ENCODE results near the gene MRPS2.

MRPS2 gene

GRCh38 chr9:135480940-135481310, 19.6 kb upstream of the MRPS2 start:
- DNase-seq = no peak

GRCh38 chr9:135482015-135482754, 18.3 kb upstream of the MRPS2 start:
- DNase-seq = no peak

GRCh38 chr9:135484460-135485277, 15.8 kb upstream of the MRPS2 start:
- no peak for DNase-seq

GRCh38 chr9:135485385-135485784, 15.1 kb upstream of the MRPS2 start:
- no peak for DNase-seq

GRCh38 chr9:135485832-135486231, 14.7 kb upstream of the MRPS2 start:
- DNase-seq = no peak

- no peak for DNase-seq
Observed at GRCh38 chr9:135486267-135487065, 14.0 kb upstream of the MRPS2 start.

GRCh38 chr9:135487281-135488012, 13.0 kb upstream of the MRPS2 start:
- no peak for DNase-seq

- DNase-seq = no peak
Observed at GRCh38 chr9:135488013-135488330, 12.5 kb upstream of the MRPS2 start.

- DNase-seq = no peak
Observed at GRCh38 chr9:135488527-135488926, 12.0 kb upstream of the MRPS2 start.

GRCh38 chr9:135489188-135489906, 11.1 kb upstream of the MRPS2 start:
- DNase-seq = no peak

GRCh38 chr9:135490166-135490870, 10.2 kb upstream of the MRPS2 start:
- no peak for DNase-seq

GRCh38 chr9:135490980-135491464, 9.5 kb upstream of the MRPS2 start:
- DNase-seq = no peak

- no peak for DNase-seq
Observed at GRCh38 chr9:135491764-135492163, 8.7 kb upstream of the MRPS2 start.

GRCh38 chr9:135492886-135493669, 7.4 kb upstream of the MRPS2 start:
- DNase-seq = no peak

GRCh38 chr9:135494791-135495559, 5.5 kb upstream of the MRPS2 start:
- no peak for DNase-seq

- DNase-seq = no peak
Observed at GRCh38 chr9:135498381-135499126, 1.9 kb upstream of the MRPS2 start.

- DNase-seq = peak; percentile 80
Observed at GRCh38 chr9:135499326-135500070, 984 bp upstream of the MRPS2 start.

- no peak for DNase-seq
Observed at GRCh38 chr9:135500071-135500524, 384 bp upstream of the MRPS2 start.

All from COR-L47 (cell line).